HG03103 (cell line): ENCODE measurements around the gene C3orf18.
A peak's percentile ranks its signal among the peaks of the same experiment; 100 is the strongest.

Experiments
- ATAC-seq: cut with Tn5 transposase; IDR thresholded peaks from one replicate; pipeline ENCODE4 v1.9.1; 2021; ENCODE audit warnings: low read depth; ENCODE audit not compliant: unreplicated experiment

Gene C3orf18

DNA sequence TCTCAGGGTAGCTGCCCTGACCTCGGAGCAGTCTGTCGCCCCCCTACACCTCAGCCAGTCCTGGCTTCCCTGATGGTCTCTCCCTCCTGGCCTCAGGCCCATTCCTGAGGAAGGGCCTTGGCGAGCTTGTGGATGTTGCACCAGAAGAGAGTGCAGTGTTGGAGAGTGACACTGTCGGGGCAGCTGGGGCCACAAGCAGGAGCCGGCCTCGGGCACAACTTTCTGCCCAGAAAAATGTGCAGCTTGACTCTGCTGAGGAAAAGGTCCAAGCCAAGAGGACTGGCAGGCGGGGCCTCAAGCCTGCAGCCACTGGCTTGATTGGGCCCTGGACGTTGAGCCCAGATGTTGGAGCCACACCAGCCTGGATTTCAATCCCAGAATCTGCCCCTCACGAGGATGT, 14.5 kb upstream of the C3orf18 start:
- ATAC-seq: no peak

GRCh38 chr3:50581459-50581842, 13.9 kb upstream of the C3orf18 start:
- no peak for ATAC-seq

GRCh38 chr3:50580683-50581458, 13.3 kb upstream of the C3orf18 start:
- no peak for ATAC-seq

GRCh38 chr3:50577348-50577747, 9.8 kb upstream of the C3orf18 start:
- no peak for ATAC-seq

DNA sequence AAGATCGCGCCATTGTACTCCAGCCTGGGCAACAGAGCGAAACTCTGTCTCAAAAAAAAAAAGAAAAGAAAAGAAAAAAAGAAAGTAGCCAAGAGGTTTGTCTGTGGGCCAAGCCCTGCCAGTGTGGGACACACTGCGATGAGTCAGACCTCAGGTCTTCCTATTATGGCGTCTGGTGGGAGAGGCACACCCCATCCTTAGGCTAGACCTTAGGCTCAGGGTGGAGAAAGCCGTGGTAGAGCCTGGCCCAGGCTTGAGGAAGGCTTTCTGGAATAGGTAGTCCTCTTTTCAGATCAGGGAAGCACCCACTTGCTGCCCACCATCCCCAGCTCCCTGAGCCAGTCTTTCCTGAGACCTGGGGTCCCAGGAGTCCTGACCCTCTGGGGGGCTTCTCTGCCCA, 7.8 kb upstream of the C3orf18 start:
- no peak for ATAC-seq

GRCh38 chr3:50574444-50574831, 6.9 kb upstream of the C3orf18 start:
- ATAC-seq: no peak

- ATAC-seq: no peak
Measured at GRCh38 chr3:50573566-50574443, 6.3 kb upstream of the C3orf18 start.

GRCh38 chr3:50572801-50573371, 5.3 kb upstream of the C3orf18 start:
- no peak for ATAC-seq

DNA sequence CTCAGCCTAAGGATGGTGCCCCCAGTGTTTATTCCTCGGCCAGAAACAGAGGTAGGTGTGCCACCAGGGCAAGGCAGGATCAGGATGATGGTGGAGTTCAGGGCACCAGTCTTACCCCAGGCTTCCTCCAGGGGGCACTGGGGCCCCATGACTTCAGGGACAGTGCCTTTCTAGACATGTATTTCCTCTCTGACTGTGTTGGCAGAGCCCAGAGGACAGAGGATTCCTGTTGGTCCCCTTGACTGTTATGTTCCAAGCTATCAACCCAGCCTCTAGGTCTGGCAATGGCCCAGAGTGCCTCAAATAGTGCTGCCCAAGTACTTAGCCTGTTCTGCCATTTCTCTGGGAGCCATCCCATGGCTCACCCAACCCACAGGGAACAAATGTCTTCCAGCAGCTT, 4.6 kb upstream of the C3orf18 start:
- ATAC-seq: no peak

GRCh38 chr3:50571486-50571885, 3.9 kb upstream of the C3orf18 start:
- no peak for ATAC-seq

GRCh38 chr3:50570508-50571279, 3.1 kb upstream of the C3orf18 start:
- no peak for ATAC-seq

DNA sequence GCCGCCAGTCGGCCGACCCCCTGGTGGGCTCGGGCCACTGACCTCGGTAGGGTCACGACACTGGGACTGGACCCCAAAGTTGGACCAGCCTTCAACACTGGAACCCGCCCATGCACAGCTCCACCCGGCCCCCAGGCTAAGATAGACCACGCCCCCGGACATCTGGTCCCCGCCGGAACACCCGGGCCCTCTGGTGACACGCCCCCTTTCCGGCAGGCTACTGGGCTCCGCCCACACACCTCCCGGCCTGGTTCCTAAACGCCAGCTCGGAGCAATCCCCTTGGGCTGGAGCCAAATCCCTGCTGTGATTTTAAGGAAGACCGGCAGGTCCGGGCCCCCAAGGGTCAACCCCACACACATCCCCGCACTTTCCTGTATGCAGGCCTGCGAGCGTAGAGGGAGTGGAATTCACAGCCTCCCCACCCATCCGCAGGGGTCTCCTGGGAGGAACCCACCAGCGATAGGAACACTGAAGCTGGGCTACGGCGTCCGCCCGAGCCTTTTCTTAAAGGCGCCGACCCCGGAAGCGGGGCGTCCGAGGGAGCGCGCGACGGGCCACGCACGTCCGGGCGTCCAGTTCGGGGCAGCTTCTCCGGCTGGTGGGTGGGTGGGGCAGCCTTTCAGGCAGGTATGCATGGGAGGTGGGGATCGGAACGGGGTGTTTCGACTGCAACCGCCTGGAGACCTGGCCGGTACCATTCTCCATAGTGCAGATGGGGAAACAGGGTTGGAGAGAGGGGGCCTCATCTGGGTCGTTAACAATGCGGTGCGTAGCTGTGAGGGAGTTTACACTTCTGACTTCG, 1.6 kb upstream of the C3orf18 start, which contains the start of gene HEMK1:
Gene HEMK1 (plus strand): TSS at position 576 of the 803 bp plus-strand sequence. CDS start 1,583 bp downstream, outside the sequence.
- peak; percentile 47 for ATAC-seq

DNA sequence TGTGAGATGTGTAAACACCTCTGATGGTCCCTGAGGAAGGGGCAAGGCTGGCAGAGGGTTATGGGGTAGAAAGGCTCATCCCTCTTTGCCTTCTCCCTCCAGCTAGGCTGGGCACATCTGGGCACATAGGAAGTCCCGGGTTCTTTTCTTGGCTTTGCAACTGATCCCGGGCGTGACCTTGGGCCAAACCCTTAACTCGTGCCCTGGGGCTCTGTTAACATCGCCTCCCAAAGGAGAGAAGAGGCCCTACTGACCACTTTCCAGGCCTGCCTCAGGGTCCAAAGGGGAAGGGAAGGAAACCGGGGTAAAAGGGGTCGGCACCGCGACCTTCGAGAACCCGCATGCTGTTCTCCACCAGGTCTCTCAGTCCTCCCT, 549 bp downstream of the C3orf18 start:
- ATAC-seq: no peak

GRCh38 chr3:50564321-50564720, 3.2 kb downstream of the C3orf18 start:
- no peak for ATAC-seq

GRCh38 chr3:50563867-50564266, 3.7 kb downstream of the C3orf18 start:
- no peak for ATAC-seq

GRCh38 chr3:50562861-50563260, 4.7 kb downstream of the C3orf18 start:
- ATAC-seq: no peak

- no peak for ATAC-seq
Measured at GRCh38 chr3:50559702-50560101, 7.8 kb downstream of the C3orf18 start.

GRCh38 chr3:50557915-50558314, 9.6 kb downstream of the C3orf18 start:
- no peak for ATAC-seq

GRCh38 chr3:50557106-50557505, 10.4 kb downstream of the C3orf18 start:
- ATAC-seq: no peak

GRCh38 chr3:50554553-50554952, 13.0 kb downstream of the C3orf18 start:
- no peak for ATAC-seq
